Loucy (cell line): Measurements from ENCODE around the gene KRT82.

Experiments used
- H2AFZ ChIP-seq: fragments of 200-600 bp; sonication (generic); 2 replicates; pipeline ENCODE4 v1.6.0; 2016; ENCODE audit warnings: antibody characterized with exemption, mild to moderate bottlenecking, low read length, moderate library complexity
- H3F3A ChIP-seq: fragments of 200-600 bp; 2 replicates; pipeline ENCODE4 v1.6.0; 2016; ENCODE audit warnings: antibody characterized with exemption, low read depth, mild to moderate bottlenecking
- H3K27me3 ChIP-seq: fragments of 200-600 bp; sonication (generic); 2 replicates; pipeline ENCODE4 v1.6.1; 2014; ENCODE audit warnings: low read length, mild to moderate bottlenecking; ENCODE audit not compliant: insufficient read depth, poor library complexity, severe bottlenecking
- H3K36me3 ChIP-seq: fragments of 200-600 bp; sonication (generic); 2 replicates; pipeline ENCODE4 v1.6.1; 2016; ENCODE audit warnings: low read length; ENCODE audit not compliant: insufficient read depth
- H3K4me1 ChIP-seq: fragments of 200-600 bp; sonication (generic); 2 replicates; pipeline ENCODE4 v1.5.1; 2014; ENCODE audit warnings: low read length, mild to moderate bottlenecking; ENCODE audit not compliant: insufficient read depth, poor library complexity, severe bottlenecking
- H3K4me2 ChIP-seq: fragments of 200-600 bp; sonication (generic); 2 replicates; pipeline ENCODE4 v1.6.0; 2014; ENCODE audit warnings: antibody characterized with exemption, low read length, low read depth, mild to moderate bottlenecking; ENCODE audit not compliant: poor library complexity, severe bottlenecking
- H3K4me3 ChIP-seq: fragments of 200-600 bp; sonication (generic); 2 replicates; pipeline ENCODE4 v1.5.1; 2014; ENCODE audit warnings: low read length, mild to moderate bottlenecking, mixed read lengths; ENCODE audit not compliant: poor library complexity, severe bottlenecking
- H3K79me2 ChIP-seq: fragments of 200-600 bp; sonication (generic); 2 replicates; pipeline ENCODE4 v1.6.1; 2014; ENCODE audit warnings: low read length; ENCODE audit not compliant: insufficient read depth
- H3K9ac ChIP-seq: fragments of 200-600 bp; sonication (generic); 2 replicates; pipeline ENCODE4 v1.6.0; 2014; ENCODE audit warnings: mild to moderate bottlenecking, low read depth, low read length, moderate library complexity; ENCODE audit not compliant: poor library complexity, severe bottlenecking
- H3K9me2 ChIP-seq: fragments of 200-600 bp; sonication (generic); replicated peaks from 2 replicates; pipeline ENCODE4 v1.6.1; 2016; ENCODE audit warnings: low read depth, low read length, mixed read lengths
- H3K9me3 ChIP-seq: fragments of 200-600 bp; sonication (generic); 2 replicates; pipeline ENCODE4 v1.6.1; 2014; ENCODE audit warnings: mild to moderate bottlenecking, antibody characterized with exemption, low read length, low read depth; ENCODE audit not compliant: insufficient read depth
- H4K20me1 ChIP-seq: fragments of 200-600 bp; sonication (generic); 2 replicates; pipeline ENCODE4 v1.6.0; 2014; ENCODE audit warnings: antibody characterized with exemption, low read length, mild to moderate bottlenecking; ENCODE audit not compliant: insufficient read depth, poor library complexity, severe bottlenecking
- EZH2phosphoT487 ChIP-seq: fragments of 200-600 bp; IDR thresholded peaks from 2 replicates; pipeline ENCODE4 v1.6.1; 2018; ENCODE audit warnings: antibody characterized with exemption, mild to moderate bottlenecking, moderate library complexity, borderline replicate concordance
- TF ChIP-seq, protein P1 (sequence below): fragments of 200-600 bp; sonication (generic); conservative IDR thresholded peaks from 2 replicates; pipeline ENCODE4 v1.5.1; 2014; ENCODE audit warnings: mild to moderate bottlenecking, antibody characterized with exemption, low read length

Gene KRT82

DNA sequence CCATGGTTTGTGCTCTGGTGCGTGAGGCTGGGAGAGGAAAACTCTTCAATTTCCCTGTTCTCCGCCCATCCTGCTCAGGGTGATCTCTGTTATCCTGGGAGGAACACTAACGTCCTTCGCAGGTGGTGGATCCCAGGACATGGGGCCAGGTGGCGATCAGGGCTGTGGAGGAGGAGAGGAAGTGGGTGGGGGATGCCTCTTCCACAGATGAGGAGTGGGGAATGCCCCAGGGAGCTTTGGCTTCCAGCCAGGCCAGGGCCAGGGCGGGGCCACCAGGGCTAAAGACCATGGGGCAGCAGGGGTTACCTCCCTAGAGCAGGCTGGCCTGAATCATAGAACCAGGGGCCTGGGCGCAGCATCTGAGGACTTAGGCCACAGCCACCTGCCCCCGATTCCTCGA lies 31.4 kb upstream of the KRT82 start:
- no peaks in the 10 kb centered on the region for H3K4me1 ChIP-seq
- H3K9me3 ChIP-seq, result no peaks in the 10 kb centered on the region
- no peaks in the 10 kb centered on the region for H4K20me1 ChIP-seq
- H3K79me2 ChIP-seq, result no peaks in the 10 kb centered on the region
- H3K36me3 ChIP-seq, result no peaks in the 10 kb centered on the region
- H3F3A ChIP-seq, result no peaks in the 10 kb centered on the region
- H3K27me3 ChIP-seq, result no peaks in the 10 kb centered on the region
- no peak for TF ChIP-seq EZH2phosphoT487
- TF ChIP-seq, protein P1, sequence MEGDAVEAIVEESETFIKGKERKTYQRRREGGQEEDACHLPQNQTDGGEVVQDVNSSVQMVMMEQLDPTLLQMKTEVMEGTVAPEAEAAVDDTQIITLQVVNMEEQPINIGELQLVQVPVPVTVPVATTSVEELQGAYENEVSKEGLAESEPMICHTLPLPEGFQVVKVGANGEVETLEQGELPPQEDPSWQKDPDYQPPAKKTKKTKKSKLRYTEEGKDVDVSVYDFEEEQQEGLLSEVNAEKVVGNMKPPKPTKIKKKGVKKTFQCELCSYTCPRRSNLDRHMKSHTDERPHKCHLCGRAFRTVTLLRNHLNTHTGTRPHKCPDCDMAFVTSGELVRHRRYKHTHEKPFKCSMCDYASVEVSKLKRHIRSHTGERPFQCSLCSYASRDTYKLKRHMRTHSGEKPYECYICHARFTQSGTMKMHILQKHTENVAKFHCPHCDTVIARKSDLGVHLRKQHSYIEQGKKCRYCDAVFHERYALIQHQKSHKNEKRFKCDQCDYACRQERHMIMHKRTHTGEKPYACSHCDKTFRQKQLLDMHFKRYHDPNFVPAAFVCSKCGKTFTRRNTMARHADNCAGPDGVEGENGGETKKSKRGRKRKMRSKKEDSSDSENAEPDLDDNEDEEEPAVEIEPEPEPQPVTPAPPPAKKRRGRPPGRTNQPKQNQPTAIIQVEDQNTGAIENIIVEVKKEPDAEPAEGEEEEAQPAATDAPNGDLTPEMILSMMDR, result no peak
- no peak overlapping the region for H3K9ac ChIP-seq
- H3K4me3 ChIP-seq, result no peak overlapping the region
- H2AFZ ChIP-seq, result no peak overlapping the region
- H3K9me2 ChIP-seq, result no peaks in the 10 kb centered on the region
- H3K4me2 ChIP-seq, result no peak overlapping the region

DNA sequence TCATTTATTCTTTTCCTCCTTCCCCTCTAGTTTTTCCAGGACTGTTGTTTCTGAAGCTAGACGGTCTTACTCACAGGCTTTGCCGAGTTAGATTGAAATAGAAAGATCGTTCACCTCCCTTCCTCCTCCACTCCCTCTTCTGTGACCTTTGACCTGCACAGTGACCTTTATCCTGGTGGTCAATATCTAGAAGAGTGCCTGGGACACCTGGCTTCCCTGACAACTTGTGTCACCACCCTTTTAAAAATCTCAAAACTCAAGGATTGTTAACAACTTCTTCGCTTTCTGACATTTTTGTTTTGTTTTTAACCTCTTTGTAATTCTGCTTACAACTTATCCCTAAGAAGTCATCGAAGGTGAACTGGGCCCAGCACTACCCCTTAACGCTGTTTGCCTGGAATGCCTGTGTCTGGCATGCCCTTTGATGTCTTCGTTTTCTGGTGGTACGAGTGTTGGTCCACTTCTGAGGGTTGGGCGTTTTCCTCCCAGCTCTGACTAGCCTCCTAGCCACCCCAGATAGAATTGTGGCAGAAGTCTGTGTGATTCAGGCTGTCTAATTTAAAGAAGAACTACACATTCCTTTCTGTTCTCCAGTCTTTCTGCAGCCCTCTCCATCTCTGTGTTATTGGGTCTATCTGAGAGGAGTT lies 30.8 kb upstream of the KRT82 start:
- TF ChIP-seq, protein P1, result no peak
- no peak for TF ChIP-seq EZH2phosphoT487
- H3K4me1 ChIP-seq, result no peaks in the 10 kb centered on the region
- H3F3A ChIP-seq, result no peaks in the 10 kb centered on the region
- H2AFZ ChIP-seq, result no peak overlapping the region
- no peaks in the 10 kb centered on the region for H3K36me3 ChIP-seq
- no peaks in the 10 kb centered on the region for H3K9me2 ChIP-seq
- no peaks in the 10 kb centered on the region for H3K27me3 ChIP-seq
- H3K4me2 ChIP-seq, result no peak overlapping the region
- no peaks in the 10 kb centered on the region for H4K20me1 ChIP-seq
- H3K79me2 ChIP-seq, result no peaks in the 10 kb centered on the region
- H3K9me3 ChIP-seq, result no peaks in the 10 kb centered on the region
- H3K9ac ChIP-seq, result no peak overlapping the region
- no peak overlapping the region for H3K4me3 ChIP-seq

DNA sequence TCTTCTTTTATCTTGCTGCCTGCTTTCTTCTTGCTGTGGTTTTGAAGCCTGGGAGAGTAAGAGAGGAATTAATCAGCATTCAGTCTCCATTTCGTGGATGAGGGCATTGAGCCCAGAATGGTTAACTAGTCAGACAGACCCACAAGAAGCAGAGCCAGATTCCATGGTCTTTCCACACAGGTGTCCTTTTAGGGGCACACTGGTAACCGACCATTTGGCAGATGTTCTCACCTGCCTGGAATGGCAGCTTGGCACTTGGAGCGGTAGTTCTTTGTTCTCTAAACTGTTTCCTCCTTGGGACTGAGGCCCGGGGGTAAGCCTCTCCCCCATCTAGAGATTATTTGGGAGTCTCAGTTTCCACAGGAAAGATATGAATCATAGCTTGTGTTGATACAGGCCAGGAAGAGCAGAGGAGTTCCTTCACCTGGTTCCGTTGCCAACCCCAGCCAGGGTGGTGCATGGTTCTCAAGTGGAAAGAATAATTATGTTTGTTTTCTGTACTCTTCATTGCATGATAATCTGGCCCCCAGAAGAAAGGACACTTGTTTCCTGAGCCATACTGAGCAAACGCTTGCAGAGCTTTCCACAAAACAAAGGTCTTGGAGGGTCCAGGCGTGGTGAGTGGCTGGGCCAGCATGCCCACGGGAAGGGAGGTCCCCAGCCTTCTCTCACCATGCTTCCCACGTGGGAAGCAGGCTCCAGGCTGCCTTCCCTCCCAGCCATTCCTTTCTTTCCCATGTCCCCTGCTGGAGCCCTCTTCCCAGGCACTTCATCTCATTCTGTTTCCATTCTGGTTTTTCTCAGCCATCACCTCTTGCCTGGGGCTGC lies 30.1 kb upstream of the KRT82 start:
- Histone ChIP-seq H3K4me2 (no peak overlapping the region), H4K20me1 (no peaks in the 10 kb centered on the region), H3K36me3 (no peaks in the 10 kb centered on the region), H2AFZ (no peak overlapping the region), H3K9me2 (no peaks in the 10 kb centered on the region), H3K4me3 (no peak overlapping the region), H3K27me3 (no peaks in the 10 kb centered on the region), H3F3A (no peaks in the 10 kb centered on the region), H3K9ac (no peak overlapping the region), H3K9me3 (no peaks in the 10 kb centered on the region), H3K4me1 (no peaks in the 10 kb centered on the region), H3K79me2 (no peaks in the 10 kb centered on the region)
- TF ChIP-seq EZH2phosphoT487, result no peak
- TF ChIP-seq, protein P1, result no peak
